Adrenal gland (tissue), 12 donors: ENCODE measurements around the gene ARHGAP35. TPM values are rescaled to one million over a fixed set of nuclear protein-coding genes. Genes with fewer than 3 reads are reported as not detected.
A peak's percentile ranks its signal among the peaks of the same experiment; 100 is the strongest.

Experiments
- DNase-seq, 7 donors: peaks; one replicate each; pipeline ENCODE4 v3.0.0-alpha.2; 2019 to 2020
- H3K27ac ChIP-seq, 5 donors: fragments of 200-600 bp; sonication (generic) in 4 of 5; 1 replicate in 3 of 5; 2 replicates in 2 of 5; pipeline versions ENCODE4 v1.5.1 to v1.8.0; 2016 to 2020; ENCODE audit warnings: mild to moderate bottlenecking in 1 of 5
- H3K27me3 ChIP-seq: fragments of 200-600 bp; 2 replicates; pipeline ENCODE4 v1.8.0; 2021
- H3K36me3 ChIP-seq, 2 donors: fragments of 200-600 bp; replicated peaks in 1 of 2; 1 replicate in 1 of 2; 2 replicates in 1 of 2; pipeline versions ENCODE4 v1.5.1 to v1.8.0; 2018 to 2022
- H3K4me1 ChIP-seq, 2 donors: fragments of 200-600 bp; replicated peaks in 1 of 2; 1 replicate in 1 of 2; 2 replicates in 1 of 2; pipeline versions ENCODE4 v1.5.1 to v1.8.0; 2018 to 2021
- H3K4me3 ChIP-seq, 4 donors: fragments of 200-600 bp; sonication (generic) in 3 of 4; one replicate each; pipeline ENCODE4 v1.5.1; 2016 to 2018
- H3K9me3 ChIP-seq, 3 donors: fragments of 200-600 bp; sonication (generic) in 1 of 3; replicated peaks in 1 of 3; 1 replicate in 2 of 3; 2 replicates in 1 of 3; pipeline versions ENCODE4 v1.5.1 to v1.8.0; 2016 to 2021
- CTCF ChIP-seq, 6 experiments: fragments of 450-650 bp in 4 of 6; fragments of 200-600 bp in 2 of 6; sonication (generic) in 1 of 6; IDR thresholded peaks; 1 replicate in 5 of 6; 2 replicates in 1 of 6; pipeline versions ENCODE4 v1.5.1 to v1.8.0; 2016 to 2021; ENCODE audit warnings: antibody characterized with exemption in 6 of 6, mild to moderate bottlenecking in 2 of 6, moderate library complexity in 1 of 6
- POLR2A ChIP-seq, 2 donors: fragments of 450-650 bp; IDR thresholded peaks; one replicate each; pipeline ENCODE4 v1.6.1; 2017; ENCODE audit warnings: antibody characterized with exemption in 2 of 2, mild to moderate bottlenecking in 2 of 2, moderate library complexity in 1 of 2
- WGBS, 4 donors: extraction: QIAGEN DNeasy Blood & Tissue Kit in 2 of 4; methylation state at CpG; one replicate each; pipeline versions ENCODE4 v1.1.5 to v1.1.7; 2013 to 2017; 5-methylcytosine and 5-hydroxymethylcytosine counted together
- intact Hi-C, 2 donors: fragments of 100-400 bp; cut with DNase I; formaldehyde crosslinking; loops; one replicate each; pipeline versions ENCODE4 v1.14.1 to v1.15.0; 2022 to 2023
- polyA plus RNA-seq, 3 donors: library from polyadenylated mRNA; stranded (reverse); fragments of 200-250 nt in 2 of 3; fragments of 350-450 nt in 1 of 3; fragmentation: Illumina TruSeq in 1 of 3; extraction: RNeasy Lipid Tissue Mini Kit (QIAGEN cat#74804) in 1 of 3; gene quantifications; one replicate each; pipeline ENCODE4 v1.2.3, GENCODE V29; 2013 to 2014
- total RNA-seq, 9 donors: library from RNA; depleted of rRNA in 4 of 9; stranded (reverse); fragments of >200 nt in 4 of 9; fragments of 120-200 nt in 1 of 9; fragmentation: NEBNext Ultra II Directional in 1 of 9; extraction: Animal tissue kit (Norgen Biotek cat#: 25700) in 1 of 9; gene quantifications; one replicate each; pipeline versions ENCODE4 v1.1.0 to v1.2.4, GENCODE V29; 2013 to 2023
- donor health status: healthy with polysubstance abuse.
- donor health status: Bipolar disorder and iron deficiency.
- donor health status: DM: yes; HTN: yes; CAD: no.
- donor health status: DM: no; HTN: no; CAD: no.
- donor health status: DM: no; HTN: no; CAD: no.
- donor health status: DM: yes; HTN: yes; CAD: no.

The ARHGAP35 gene
- total and polyA plus RNA-seq, 12 donors, result 7.0 to 48.3 (median 38.9) TPM

GRCh38 chr19:46861691-46862502 is 1.1 kb downstream of the ARHGAP35 start:
- Histone ChIP-seq H3K36me3 (no peaks in the 10 kb centered on the region), H3K9me3 (no peaks in the 10 kb centered on the region), H3K27me3 (no peaks in the 10 kb centered on the region), H3K27ac (peak overlapping the region in 4 of 5 donors; percentile 6 to 100 (median 95)), H3K4me3 (peak overlapping the region; percentile 5 to 99 (median 41)), H3K4me1 (peaks cover 45 to 53% of the 10 kb centered on the region in 2 donors)
- WGBS, 4 donors, result 1 to 2% (median 1%) methylated on average over 19 of the region's 19 CpGs
- intact Hi-C loops, result loop anchor here in 1 of 2 donors (5.0 kb wide), 1 partner anchor 35 kb away; no protein-coding TSS in a partner anchor
- peak in 1 of 2 donors; percentile 4 for TF ChIP-seq POLR2A (IDR thresholded peaks at IDR 0.05)
- TF ChIP-seq CTCF (IDR thresholded peaks at IDR 0.05), result no peak
- DNase-seq, result peak in 4 of 7 donors; percentile 33 to 56 (median 40)

- peak overlapping the region in 4 of 5 donors; percentile 6 to 100 (median 95) for H3K27ac ChIP-seq
- no peaks in the 10 kb centered on the region for H3K36me3 ChIP-seq
- intact Hi-C loops, result loop anchor here in 1 of 2 donors (5.0 kb wide), 1 partner anchor 35 kb away; no protein-coding TSS in a partner anchor
- TF ChIP-seq POLR2A (IDR thresholded peaks at IDR 0.05) (no peak), CTCF (IDR thresholded peaks at IDR 0.05) (no peak)
- no peaks in the 10 kb centered on the region for H3K9me3 ChIP-seq
- WGBS, 4 donors, result 11 to 23% (median 12%) methylated on average over 9 of the region's 9 CpGs
- H3K4me3 ChIP-seq, result peak overlapping the region in 2 of 4 donors; percentile 55 to 99
- H3K4me1 ChIP-seq, result peaks cover 45 to 57% of the 10 kb centered on the region in 2 donors
- no peaks in the 10 kb centered on the region for H3K27me3 ChIP-seq
- DNase-seq, result peak in 1 of 7 donors; percentile 13
These were observed 1.7 kb downstream of the ARHGAP35 start for GRCh38 chr19:46862503-46862834.

GRCh38 chr19:46862974-46863632 is 2.3 kb downstream of the ARHGAP35 start:
- Histone ChIP-seq H3K9me3 (no peaks in the 10 kb centered on the region), H3K27me3 (no peaks in the 10 kb centered on the region), H3K27ac (peak overlapping the region in 2 of 5 donors; percentile 46 to 99), H3K4me3 (peak overlapping the region in 1 of 4 donors; percentile 99), H3K4me1 (peaks cover 45 to 57% of the 10 kb centered on the region in 2 donors), H3K36me3 (no peaks in the 10 kb centered on the region)
- intact Hi-C loops, result loop anchor here in 1 of 2 donors (5.0 kb wide), 1 partner anchor 34 kb away; no protein-coding TSS in a partner anchor
- 47 to 55% (median 51%) methylated on average over 4 of the region's 4 CpGs for WGBS, 4 donors
- DNase-seq, result peak in 1 of 7 donors; percentile 48
- TF ChIP-seq CTCF (IDR thresholded peaks at IDR 0.05), result no peak
- TF ChIP-seq POLR2A (IDR thresholded peaks at IDR 0.05), result no peak
